Islet precursor cell (in vitro differentiated cells): Measurements from ENCODE around the gene ADD2.
"Not testable (repeated sequence)": the region's sequence is repeated elsewhere in the genome, so short reads cannot be mapped to it uniquely, and the experiment has no call there.

Experiments
- DNase-seq: peaks from one replicate; pipeline ENCODE4 v3.0.0-alpha.2; 2018

The ADD2 gene

DNA sequence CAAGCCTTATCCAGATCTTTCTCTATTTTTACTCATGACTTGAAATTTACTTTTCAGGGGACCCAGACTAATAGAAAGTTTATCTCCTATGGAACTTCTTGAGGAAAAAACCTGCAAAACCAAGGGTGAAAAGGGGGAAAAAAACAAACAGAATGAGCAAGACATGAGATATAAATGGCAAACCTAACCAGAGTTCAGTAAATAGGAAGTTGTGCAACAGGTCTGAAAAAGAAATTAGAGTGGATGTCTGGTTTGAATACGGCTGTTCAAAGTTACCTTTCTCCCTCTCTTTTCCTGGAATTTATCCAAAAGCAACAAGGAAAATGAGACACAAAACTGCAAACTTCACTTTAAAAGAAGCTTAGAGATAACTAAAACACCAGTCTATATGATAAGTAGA, 135.6 kb downstream of the ADD2 start:
- no peak for DNase-seq

DNA sequence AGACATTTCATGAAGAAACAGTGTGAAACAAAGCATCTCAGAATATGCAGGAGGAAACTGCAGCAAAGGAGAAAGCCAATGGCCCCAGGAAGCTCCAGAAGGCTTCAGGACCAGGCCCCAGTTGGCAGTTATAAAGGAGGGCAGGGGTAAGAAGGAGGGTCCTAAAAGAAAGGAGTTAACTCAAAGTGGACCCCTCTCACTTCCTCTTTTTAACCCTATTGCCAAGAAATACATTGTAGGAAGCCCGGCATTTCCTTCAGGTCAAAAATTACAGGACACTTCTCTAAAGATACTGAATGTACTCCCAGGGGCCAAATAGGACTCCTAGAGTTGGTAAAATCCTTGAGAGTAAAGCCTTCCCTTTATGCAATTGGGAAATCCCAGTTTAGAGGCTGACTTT, 137.2 kb downstream of the ADD2 start:
- DNase-seq, result no peak

DNA sequence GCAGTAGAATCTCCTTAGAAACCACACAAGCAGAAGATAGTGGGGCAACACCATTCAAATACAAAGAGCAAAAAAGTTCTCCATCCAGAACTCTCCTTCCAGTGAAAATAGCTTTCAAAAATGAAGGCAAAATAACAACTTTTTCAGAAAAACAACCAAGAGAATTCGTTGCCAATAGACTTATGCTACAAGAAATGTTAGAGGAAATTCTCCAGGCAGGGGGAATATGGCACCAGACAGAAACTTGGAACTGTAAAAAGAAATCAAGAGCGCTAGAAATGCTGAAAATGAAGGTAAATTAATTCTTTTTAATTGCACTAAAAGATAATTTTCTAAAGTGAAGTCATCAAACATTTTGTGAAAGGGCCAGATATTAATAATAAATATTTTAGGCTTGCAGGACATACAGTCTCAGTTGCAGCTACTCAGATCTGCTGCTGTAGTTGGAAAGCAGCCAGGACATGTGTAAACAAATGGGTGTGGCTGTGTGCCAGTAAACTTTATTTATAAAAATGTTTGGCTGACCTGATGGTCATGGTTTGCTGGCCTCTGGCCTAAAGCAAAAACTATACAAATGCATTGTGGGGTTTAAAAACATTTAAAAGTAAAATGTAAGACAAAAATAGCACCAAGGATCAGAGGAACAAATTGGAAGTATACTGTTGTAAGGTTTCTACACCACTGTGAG, 140.6 kb downstream of the ADD2 start:
- DNase-seq, result no peak

DNA sequence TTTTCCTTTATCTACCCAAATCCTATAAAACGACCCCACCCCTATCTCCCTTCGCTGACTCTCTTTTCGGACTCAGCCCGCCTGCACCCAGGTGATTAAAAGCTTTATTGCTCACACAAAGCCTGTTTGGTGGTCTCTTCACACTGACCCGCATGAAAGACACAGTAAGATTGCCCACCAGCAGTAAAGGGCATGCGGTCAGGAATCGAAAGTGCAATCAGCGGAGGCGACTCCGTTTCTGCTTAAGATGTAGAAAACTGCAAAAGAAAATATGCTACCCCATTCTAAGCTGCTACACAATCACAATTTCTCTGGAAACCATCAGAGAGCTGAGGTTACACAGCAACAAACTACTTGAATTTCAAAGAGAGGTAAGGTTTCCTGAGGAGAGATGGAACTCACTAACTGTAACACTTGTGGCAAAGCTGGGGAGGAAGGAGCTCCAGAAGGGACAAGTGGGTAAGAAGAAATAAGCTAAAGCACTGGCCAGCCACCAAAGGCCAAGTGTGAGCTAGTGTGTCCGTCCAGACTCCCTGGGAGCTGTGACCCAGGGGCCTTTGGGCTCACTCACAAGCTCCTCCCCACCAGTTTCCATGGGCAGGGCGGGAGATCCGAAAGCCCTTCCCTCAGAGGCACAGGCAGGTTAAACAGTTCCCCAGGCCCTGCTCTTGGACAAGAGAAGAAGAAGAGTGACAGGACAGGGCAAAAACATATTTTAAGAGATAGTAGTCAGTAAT, 141.6 kb downstream of the ADD2 start:
- peak; percentile 68 for DNase-seq

DNA sequence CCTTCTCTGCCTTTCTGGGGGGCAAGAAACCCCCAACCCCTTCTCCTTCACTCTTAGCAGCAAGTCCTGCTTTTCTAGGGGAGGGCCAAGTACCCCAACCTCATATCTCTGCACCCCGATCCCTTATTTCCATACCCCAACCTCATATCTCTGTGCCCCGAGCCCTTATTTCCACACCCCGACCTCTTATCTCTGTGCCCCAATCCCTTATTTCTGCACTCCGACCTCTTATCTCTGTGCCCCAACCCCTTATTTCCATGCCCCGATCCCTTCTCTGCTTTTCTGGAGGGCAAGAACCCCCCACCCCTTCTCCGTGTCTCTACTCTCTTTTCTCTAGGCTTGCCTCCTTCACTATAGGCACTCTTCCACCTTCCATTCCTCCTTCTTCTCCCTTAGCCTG, 146.5 kb downstream of the ADD2 start:
- DNase-seq, result not testable (repeated sequence)

DNA sequence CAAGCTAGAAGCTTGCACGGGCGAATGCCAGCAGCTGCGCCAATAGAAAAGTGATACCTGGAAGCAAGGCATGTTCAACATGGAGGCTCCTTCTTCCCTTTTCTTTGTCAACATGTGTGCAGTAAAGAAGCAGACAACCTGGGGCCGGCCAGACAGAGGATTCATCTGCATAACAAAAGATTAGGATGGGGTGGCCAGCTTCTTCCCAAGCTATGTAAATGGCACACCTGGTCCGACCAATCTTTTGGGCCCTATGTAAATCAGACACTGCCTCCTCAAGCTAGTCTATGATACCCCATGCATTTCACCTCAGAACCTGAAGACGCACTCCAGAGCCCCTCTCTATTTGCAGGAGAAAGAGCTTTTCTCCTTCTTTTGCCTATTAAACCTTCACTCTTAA, 148.0 kb downstream of the ADD2 start:
- no peak for DNase-seq

DNA sequence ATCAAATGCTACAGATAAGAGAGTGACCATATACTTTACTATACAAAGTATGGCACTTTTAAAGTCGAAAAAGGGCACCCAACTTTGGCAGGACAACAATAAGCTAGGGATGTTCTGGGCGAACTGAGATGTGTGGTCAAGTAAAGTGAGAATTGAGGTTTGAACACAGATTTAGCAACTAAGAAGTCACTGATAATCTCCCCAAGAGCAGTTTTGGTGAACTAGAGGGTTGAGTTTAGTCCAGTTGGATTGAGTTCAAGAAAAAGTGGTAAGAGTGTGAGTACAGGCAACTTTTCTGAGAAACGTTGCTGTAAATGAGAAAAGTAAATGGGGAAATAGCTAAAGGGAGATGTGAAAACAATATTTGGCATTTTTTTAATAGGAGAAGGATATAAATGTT, 148.8 kb downstream of the ADD2 start:
- DNase-seq, result no peak

DNA sequence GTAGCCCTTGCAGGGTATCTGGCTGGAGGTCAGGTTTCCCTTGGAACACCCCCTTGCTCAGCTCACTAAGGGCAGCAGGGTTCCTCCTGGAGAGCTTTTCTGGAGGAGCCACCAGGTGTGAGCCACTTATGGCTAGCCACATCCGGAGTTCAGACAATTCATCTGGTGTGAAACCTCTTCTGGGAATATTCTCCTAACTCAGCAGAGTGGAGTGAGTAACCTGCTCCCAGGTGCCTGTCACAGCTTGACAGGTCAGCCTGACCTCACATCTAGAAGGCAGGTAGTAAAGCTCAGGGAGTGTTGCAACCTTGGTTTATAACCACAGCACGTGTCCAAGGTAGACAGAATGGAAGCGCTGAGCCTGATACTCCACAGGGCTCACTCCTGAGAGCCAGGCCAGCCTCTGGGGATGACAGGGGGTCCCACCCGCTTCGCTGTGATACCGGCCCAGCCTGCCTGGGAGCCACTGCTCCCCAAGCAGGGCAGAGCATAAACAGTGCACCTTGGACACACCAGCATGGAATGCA, 151.8 kb downstream of the ADD2 start:
- no peak for DNase-seq

DNA sequence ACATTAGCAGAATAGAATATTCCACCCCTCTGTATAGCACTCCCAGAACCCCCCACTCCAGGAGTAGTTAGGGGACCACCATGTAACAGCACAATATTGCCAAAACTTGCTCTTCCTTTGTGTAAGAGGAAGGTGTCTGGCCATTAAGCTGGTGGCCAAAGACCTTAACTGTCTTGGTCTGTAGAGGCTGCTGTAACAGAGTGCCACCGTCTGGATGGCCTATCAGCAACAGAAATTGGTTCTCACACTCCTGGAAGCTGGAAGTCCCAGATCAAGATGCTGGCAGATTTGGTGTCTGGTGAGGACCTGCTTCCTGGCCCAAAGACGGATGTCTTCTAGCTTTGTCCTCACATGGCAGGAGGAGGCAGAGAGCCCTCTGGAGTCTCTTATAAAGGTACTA, 152.8 kb downstream of the ADD2 start:
- no peak for DNase-seq

DNA sequence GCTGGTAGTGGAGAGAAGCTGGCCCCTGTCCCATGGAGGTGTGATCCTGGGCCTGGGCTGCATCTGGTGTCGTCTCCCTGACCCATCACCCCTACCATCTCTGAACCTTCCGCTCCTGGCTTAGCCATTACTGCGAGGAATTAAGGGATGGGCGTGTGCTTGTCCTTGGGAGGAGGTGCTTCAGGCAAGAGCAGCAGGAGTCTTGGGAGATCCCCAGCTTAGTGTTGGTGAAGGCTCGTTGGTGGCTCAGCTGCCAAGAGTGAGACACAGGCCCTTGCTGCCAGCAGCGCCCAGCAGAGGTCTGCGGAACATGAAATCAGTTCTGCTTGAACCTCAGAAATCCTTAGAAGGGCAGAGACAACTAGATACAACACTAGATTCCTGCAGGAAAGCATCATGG, 154.5 kb downstream of the ADD2 start:
- DNase-seq, result no peak

DNA sequence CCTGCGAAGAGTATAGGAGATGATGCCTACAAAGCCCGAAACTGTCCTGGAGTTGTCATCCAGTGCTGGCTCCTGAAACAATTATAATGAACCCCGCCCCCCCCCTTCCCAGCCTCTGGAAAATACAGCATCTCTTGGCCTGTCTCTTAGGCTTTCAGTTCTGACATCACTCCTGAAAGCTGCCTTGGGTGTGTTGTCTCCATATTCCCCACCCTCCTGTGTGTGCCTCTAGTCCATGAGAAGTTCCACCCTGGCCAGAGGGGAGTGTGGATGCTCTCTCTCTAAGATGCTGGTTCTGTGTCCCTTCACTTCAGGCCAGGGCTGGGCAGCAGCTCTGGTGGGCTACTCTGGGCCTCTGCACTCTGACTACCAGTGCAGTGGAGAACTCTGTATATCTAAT, 155.4 kb downstream of the ADD2 start:
- no peak for DNase-seq

DNA sequence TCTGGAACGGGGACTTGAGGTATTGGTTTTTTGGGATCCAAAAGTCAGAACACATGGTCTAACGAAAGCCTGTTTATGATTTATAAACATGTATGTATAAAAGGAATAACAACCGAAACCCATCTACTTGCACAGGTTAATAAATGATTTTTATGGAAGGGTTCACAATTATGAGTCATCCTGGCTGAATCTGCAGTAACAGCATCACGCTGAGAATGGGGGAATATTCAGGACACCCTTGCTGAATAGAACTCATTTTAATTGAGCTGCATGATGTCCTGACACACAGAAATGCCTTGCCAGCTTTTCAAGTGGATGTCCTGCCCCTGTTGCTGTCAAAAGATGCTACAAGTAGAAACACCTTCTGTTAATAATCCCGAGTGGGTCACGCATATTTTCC, 159.6 kb downstream of the ADD2 start:
- no peak for DNase-seq

DNA sequence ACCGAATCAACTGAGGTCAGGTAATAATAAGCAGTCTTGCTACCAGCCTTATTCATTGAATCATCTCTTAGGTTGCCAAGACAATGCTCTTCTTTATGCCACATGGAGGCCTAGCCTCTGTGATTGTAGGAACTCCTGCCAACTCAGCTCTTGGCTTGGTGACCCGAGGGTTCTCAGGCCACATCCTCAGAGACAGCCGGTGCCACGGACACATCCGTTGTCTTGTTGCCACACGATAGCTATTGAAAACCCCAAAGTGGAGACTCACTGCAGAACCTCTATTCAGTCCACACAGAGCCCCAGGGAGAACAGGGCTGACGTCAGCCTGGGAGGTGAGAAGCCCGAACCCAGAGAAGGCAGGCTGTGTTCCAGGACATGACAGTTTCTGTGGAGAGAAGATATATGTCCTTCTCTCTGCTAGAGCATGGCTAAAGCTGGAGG, 160.9 kb downstream of the ADD2 start:
- DNase-seq, result peak; percentile 30
